ENCODE results near the gene AIF1L.
A peak's percentile ranks its signal among the peaks of the same experiment; 100 is the strongest.
"Not testable (repeated sequence)": the region's sequence is repeated elsewhere in the genome, so short reads cannot be mapped to it uniquely, and the experiment has no call there.

AIF1L gene

GRCh38 chr9:131121346-131121745 lies 25.0 kb downstream of the AIF1L start:
- no peak for DNase-seq (ENCODE audit: low read depth)

GRCh38 chr9:131122158-131122557 lies 25.8 kb downstream of the AIF1L start:
- DNase-seq (ENCODE audit: low read depth) = no peak

GRCh38 chr9:131125038-131125287 lies 28.6 kb downstream of the AIF1L start:
- DNase-seq (ENCODE audit: low read depth) = no peak

GRCh38 chr9:131125288-131126058 lies 29.1 kb downstream of the AIF1L start, which contains the start of gene NUP214:
Gene NUP214 (plus strand): TSS chr9:131125586. CDS start chr9:131125705, 119 bp downstream.
- DNase-seq (ENCODE audit: low read depth) = peak; percentile 100

- DNase-seq (ENCODE audit: low read depth) = no peak
These were observed 29.7 kb downstream of the AIF1L start for GRCh38 chr9:131126059-131126426.

GRCh38 chr9:131129183-131129582 lies 32.9 kb downstream of the AIF1L start:
- no peak for DNase-seq (ENCODE audit: low read depth)

- DNase-seq (ENCODE audit: low read depth) = no peak
These were observed 42.3 kb downstream of the AIF1L start for GRCh38 chr9:131138676-131139075.

GRCh38 chr9:131140112-131140511 lies 43.8 kb downstream of the AIF1L start:
- no peak for DNase-seq (ENCODE audit: low read depth)

GRCh38 chr9:131140550-131140949 lies 44.2 kb downstream of the AIF1L start:
- no peak for DNase-seq (ENCODE audit: low read depth)

- no peak for DNase-seq (ENCODE audit: low read depth)
These were observed 45.8 kb downstream of the AIF1L start for GRCh38 chr9:131142160-131142559.

- DNase-seq (ENCODE audit: low read depth) = no peak
These were observed 47.9 kb downstream of the AIF1L start for GRCh38 chr9:131144201-131144600.

GRCh38 chr9:131145245-131145644 lies 48.9 kb downstream of the AIF1L start:
- no peak for DNase-seq (ENCODE audit: low read depth)

GRCh38 chr9:131146186-131146585 lies 49.9 kb downstream of the AIF1L start:
- DNase-seq (ENCODE audit: low read depth) = no peak

GRCh38 chr9:131148276-131148675 lies 51.9 kb downstream of the AIF1L start:
- no peak for DNase-seq (ENCODE audit: low read depth)

GRCh38 chr9:131148966-131149687 lies 52.8 kb downstream of the AIF1L start:
- no peak for DNase-seq (ENCODE audit: low read depth)

GRCh38 chr9:131149688-131150053 lies 53.3 kb downstream of the AIF1L start:
- no peak for DNase-seq (ENCODE audit: low read depth)

GRCh38 chr9:131153595-131153994 lies 57.3 kb downstream of the AIF1L start:
- no peak for DNase-seq (ENCODE audit: low read depth)

GRCh38 chr9:131158673-131159072 lies 62.3 kb downstream of the AIF1L start:
- DNase-seq (ENCODE audit: low read depth) = not testable (repeated sequence)

- DNase-seq (ENCODE audit: low read depth) = no peak
These were observed 64.2 kb downstream of the AIF1L start for GRCh38 chr9:131160416-131161112.

GRCh38 chr9:131161585-131161984 lies 65.3 kb downstream of the AIF1L start:
- no peak for DNase-seq (ENCODE audit: low read depth)

GRCh38 chr9:131162886-131163285 lies 66.6 kb downstream of the AIF1L start:
- no peak for DNase-seq (ENCODE audit: low read depth)

- no peak for DNase-seq (ENCODE audit: low read depth)
These were observed 69.2 kb downstream of the AIF1L start for GRCh38 chr9:131165523-131165922.

- DNase-seq (ENCODE audit: low read depth) = no peak
These were observed 70.9 kb downstream of the AIF1L start for GRCh38 chr9:131167146-131167692.

Measured in activated T-helper 1 cell treated with Interleukin-2 at 50 U/mL for 16 hours (primary cell).